Fibroblast of skin of right biceps (primary cell): Measurements from ENCODE around the gene KRT4.

Source experiments
- DNase-seq: peaks from one replicate; pipeline ENCODE4 v3.0.0-alpha.2; 2013

Gene KRT4

DNA sequence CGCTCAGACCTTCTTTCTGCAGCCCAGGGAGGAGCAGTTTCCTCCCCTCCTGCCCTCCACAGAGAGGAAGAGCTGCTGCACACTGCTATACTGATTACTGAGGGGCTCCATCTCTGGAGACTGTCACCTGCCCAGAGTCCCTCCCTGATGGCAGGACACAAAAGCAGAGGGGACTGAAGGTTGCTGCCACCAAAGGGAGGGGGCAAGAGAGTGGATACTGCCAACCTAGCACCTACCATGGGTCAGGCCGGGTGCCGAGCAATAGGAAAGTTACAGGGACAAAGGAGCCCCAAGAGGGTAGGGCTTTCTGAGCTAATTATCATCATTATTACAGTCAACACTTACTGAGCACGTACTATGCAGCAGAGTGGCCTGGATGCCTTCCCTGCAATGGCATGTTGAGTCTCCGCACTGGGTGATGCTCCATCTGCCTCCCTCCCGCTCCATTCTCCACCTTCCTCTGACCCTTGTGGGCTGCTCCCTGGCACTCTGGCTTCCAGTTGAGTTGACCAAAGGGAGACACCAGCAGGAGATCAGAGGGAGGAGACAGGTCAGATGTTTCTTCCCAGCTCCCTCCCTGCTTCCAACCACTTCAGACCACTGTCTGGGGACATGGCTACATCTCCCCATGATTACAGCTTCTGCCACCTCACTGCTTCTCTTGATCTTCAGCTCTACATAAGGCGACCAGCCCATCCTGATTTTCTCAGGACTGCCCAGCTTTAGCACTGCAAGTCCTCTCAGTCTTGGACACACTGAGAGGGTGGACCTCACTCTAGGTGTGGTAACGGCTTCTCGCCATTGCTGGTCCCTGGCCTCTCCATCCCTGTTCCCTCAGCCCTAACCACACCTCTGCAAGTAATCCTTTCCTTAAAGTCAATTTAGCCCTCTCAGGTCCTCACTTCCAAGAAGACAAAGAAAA is 22.8 kb upstream of the KRT4 start:
- DNase-seq = no peak

- peak; percentile 65 for DNase-seq
Measured at GRCh38 chr12:52836042-52836466, 22.1 kb upstream of the KRT4 start.

GRCh38 chr12:52835271-52836041 is 21.5 kb upstream of the KRT4 start:
- no peak for DNase-seq

- no peak for DNase-seq
Measured at GRCh38 chr12:52834727-52835001, 20.7 kb upstream of the KRT4 start.

GRCh38 chr12:52833922-52834726 is 20.2 kb upstream of the KRT4 start, which contains the start of gene KRT79:
TSS of gene KRT79 (minus strand) at chr12:52834311. CDS start at chr12:52834260, 51 bp downstream.
- DNase-seq = no peak

- DNase-seq = no peak
Measured at GRCh38 chr12:52832985-52833905, 19.3 kb upstream of the KRT4 start.

- DNase-seq = no peak
Measured at GRCh38 chr12:52832451-52832850, 18.5 kb upstream of the KRT4 start.

DNA sequence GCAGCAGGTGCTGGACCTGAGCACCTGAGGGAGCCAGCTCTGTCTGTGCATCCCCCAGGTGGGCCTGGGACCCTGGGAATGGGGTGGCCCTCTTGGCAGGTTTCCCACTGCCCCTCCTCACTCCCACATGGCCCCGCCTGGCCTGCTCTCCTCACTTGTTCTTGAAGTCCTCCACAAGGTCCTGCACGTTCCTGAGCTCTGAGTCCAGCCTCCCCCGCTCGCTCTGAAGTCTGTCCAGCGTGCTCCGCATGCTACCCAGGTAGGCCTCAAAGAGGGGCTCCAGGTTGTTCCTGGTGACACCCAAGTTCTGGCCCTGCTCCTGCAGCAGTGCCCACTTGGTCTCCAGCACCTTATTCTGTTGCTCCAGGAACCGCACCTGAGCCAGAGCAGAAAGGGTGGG is 17.3 kb upstream of the KRT4 start:
- no peak for DNase-seq

GRCh38 chr12:52829986-52830770 is 16.3 kb upstream of the KRT4 start:
- DNase-seq = no peak

GRCh38 chr12:52828591-52829021 is 14.7 kb upstream of the KRT4 start:
- DNase-seq = no peak

DNA sequence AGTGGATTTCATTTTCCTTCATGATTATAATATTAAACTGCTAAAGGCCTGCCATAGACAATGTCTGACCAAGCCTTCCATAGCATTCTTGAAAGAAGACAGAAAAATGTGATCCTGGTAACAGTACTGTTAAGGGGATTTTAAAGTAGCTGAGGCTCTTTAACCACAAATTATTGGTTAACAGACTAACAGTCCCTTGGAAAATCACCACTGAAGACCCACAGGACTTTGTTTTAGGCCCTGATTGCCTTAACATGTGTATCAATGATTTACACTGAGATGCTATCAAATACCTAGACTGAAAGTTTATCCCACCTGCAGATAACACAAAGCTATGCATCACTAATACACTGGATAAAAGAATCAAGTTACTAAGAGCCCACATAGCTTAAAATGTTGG is 14.2 kb upstream of the KRT4 start:
- no peak for DNase-seq

DNA sequence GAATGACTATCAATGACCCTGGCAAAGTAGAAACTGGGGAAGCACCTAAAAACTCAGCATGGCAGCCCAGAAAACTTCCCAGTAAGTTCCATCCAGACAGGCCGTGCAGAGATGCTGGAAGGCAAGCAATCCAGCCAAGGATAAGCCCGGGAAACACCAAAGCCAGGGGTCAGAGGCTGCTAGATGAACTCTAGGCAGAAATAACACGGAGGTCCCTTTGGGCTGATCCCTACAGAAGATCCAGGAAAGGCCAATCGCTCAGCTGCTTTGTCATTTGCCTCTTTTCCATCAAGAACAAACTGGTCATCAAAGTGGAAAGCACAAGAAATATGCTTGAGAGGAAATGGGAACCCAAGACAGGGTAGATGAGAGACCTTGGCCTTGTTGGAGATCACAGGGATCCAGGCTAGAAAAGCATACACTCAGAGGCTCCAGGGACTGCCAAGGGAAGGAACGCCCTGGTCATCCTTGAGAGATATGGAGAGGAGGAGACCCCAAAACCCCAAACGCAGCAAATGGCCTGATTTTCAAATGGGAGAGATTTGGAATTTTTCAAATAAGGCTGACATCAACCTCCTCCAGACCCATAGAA is 13.7 kb upstream of the KRT4 start:
- no peak for DNase-seq

DNA sequence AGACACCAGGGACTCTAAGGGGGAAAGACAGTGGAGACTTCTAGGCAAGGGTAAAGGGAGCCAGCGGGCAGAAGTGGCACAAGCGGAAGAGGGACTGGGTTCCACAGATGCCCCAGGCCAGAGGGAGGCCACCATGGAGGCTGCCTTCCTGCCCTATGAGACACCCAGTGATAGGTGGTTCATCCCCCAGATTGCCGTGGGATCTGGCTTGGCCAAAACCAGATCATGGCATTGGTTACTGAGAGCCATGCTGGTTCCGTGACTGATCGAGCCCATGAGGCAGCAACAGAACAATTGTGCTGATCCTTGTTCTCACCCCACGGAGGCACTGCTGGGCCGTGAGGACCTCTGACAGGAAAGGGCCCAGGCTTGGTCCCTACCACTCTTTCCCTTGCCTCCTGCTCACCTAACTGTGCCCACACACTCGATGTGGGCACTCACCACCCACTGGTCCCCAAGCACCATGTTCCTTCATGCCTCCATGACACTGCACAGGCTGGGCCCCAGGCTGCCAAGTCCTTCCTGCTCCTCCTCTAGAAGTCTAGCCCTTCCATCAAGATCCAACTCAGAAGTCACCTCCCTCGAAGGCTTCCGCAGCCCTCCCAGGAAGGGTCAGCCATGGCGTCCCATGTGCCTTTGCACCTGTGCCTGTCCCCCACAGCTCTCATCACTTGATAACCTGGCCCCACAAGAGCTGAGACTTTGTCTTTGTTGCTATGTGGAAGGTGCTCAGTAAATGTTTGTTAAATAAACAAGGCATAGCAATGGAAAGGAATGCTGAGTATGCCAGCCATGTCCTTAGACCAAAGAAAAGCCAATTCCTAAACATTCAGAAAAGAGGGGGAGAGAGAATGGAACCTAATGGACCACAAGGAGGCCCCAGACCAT is 12.9 kb upstream of the KRT4 start:
- peak; percentile 15 for DNase-seq

DNA sequence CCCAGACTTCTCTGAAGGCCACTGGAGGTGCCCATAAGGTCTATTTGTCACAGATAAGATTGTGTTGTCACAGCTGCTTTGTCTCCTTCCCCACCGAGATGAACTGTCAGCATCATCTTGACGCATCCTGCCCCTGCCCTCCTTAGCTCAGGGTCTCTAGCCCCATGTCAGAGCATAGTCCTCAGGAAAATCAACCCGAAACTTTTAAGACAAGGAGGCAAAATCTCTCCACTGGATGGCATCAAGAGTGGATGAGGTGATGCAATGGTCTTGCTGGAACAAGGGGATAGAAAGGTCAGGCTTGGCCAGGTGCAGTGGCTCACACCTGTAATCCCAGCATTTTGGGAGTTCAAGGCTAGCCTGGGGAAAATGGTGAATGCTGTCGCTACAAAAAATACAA is 12.0 kb upstream of the KRT4 start:
- DNase-seq = no peak

DNA sequence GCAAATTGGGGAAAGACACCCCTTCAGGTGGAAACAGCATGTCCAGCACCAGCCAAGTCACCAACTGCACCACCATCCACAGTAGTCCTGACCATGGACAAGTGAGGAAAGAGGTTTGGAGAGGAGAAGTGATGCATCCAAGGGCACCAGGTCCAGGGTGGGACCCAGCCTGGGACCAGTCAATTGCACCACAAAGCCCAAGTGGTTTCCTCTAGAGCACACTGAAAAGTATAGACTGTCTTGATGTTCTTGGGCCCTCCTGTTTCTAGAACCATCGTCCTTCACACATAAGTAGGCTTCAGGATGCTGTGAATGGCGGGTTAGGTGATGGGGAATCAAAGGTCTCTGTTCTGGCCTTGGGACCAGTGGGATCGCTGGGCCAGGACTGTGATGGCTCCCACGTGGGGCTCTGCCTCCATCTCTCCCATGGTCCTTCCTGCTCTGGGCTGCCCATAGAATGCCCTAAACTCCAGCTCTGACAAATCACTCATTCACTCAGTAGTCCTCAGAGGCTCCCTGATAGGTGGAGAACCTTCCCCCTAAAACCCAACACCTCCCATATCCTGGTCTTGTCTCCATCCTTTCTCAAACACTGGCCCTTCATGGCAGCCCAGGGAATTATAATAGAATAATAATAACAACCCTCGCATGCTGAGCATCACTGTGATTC is 11.0 kb upstream of the KRT4 start:
- no peak for DNase-seq

- DNase-seq = no peak
Measured at GRCh38 chr12:52823761-52824450, 10.0 kb upstream of the KRT4 start.

- no peak for DNase-seq
Measured at GRCh38 chr12:52822771-52823510, 9.0 kb upstream of the KRT4 start.
